Measurements from ENCODE around the gene CASK.

CASK gene

DNA sequence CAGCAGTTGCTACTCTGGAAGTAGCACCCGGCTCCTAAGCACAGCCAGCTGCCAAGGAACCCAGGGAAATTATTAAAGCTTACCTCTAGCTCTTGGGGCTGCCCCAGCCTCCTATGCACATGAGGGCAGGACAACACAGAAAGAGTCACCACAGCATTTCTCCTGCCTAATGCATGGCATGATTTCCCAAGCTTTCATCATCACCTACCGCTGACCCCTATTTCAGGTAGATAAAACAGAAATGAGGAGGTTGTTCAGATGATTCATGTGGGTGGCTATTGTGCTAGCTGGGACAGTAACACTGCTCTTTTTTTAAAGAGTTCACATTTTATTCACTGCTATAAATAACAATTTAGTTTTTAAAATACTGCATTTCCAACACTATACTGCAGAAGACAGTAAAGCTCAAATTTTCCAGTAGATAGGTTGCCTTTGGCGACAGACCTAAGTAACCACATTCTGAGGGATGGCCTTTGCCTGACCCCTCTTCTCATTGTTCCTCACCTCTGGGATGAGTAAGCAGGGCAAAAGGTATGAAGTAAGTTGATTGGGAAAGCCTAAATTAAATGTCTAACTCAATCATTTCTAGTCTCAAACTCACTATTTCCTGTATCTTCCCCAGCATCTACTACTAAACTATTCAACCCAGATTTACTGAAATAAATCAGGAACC lies 16.7 kb downstream of the CASK start:
- no peak for DNase-seq

DNA sequence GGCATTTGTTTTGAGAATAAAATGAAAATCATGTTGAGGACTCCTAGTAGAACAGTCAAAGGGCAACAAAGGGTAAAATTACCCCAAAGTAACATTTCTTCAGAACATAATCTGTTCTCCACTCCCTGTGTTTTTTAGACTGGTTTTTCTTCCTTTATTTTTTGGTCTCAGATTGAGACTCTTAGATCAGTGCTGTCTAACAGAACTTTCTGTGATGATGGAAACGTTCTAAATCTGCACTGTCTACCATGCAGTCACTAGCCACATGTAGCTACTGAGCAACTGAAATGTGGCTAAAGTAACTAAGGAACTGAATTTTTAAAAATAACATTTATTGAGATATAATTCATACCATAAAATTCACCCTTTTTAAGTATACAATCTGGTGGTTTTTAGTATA lies 19.8 kb downstream of the CASK start:
- DNase-seq, result no peak

DNA sequence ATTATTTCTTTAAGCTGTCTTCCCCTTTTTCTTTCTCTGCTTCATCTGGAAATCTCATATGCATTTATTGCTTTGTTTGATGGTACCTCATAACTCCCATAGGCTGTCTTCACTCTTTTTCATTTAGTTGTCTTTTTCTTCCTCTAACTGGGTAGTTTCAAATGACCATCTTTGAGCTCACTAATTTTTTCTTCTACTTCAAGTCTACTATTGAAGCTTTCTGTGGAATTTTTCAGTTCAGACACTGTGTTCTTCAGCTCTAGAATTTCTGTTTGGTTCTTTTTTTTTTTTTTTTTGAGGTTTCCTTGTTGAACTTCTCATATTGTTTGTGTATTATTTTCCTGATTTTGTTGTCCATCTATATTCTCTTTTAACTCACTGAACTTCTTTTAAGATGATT lies 23.0 kb downstream of the CASK start:
- no peak for DNase-seq

DNA sequence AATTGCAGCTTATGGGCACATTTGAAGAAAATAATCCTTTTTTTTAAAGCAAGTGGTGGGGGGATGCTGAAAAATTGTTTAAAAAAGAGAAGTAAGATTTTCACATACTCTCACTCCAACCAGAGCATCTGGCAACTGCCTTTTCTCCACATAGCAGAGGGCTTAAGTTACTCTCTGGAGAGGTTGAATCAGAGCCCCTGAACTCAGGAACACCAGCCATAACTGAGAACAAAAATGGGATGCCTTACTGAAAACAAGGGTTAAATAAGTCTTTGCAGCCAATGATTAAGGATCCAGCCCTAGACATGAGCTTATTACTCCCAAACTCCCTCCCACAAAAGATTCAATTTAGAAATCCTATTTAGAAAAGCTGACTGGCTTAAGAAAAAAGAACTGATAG lies 27.5 kb downstream of the CASK start:
- no peak for DNase-seq

- no peak for DNase-seq
These were observed 33.3 kb downstream of the CASK start for GRCh38 chrX:41890026-41890423.

DNA sequence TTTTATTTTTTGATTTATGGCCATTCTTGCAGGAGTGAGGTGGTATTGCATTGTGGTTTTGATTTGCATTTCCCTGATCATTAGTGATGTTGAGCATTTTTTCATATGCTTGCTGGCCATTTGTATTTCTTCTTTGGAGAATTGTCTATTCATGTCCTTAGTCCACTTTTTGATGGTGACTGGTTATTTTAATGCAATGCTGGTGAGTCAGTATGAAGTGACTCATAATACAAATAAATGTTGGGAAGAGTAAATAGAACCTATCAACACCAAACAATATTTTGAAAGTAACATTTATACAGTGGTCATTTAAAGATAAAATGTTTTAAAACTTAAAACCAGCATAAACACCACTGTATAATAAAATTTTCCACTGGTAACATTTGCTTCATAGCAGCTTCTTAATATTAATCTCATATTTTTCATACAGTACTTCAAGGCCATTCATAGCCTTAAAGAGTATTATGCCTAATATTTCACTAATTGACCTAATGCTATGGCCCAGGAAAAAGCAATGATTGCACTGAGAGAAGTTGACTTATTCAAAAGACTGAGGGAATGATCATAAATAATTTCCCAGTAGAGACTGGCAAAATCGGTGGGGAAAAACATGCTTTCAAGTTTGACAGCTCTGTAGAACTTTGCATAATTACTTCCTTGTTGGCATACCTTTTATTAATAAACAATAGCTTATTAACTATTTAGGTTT lies 33.9 kb downstream of the CASK start:
- no peak for DNase-seq

- no peak for DNase-seq
These were observed 35.7 kb downstream of the CASK start for GRCh38 chrX:41887691-41888090.

DNA sequence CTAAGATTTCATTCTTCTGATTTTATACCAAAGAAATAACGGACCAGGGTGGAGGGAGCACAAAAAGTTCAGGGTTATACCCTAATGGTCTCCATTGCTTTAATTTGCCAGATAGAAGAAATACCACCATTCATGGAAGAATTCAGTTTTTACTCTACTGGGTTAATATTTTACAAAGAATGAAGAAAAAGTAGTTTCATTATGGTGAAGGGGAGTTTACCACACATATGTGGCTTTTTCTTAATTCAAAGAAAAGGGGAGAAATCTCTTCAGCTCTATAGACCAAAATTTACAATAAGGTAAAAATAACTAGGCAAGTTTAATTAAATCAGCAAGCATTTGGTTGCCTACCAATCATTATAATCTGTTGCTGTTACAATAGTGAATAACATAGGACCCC lies 37.6 kb downstream of the CASK start:
- DNase-seq, result no peak

DNA sequence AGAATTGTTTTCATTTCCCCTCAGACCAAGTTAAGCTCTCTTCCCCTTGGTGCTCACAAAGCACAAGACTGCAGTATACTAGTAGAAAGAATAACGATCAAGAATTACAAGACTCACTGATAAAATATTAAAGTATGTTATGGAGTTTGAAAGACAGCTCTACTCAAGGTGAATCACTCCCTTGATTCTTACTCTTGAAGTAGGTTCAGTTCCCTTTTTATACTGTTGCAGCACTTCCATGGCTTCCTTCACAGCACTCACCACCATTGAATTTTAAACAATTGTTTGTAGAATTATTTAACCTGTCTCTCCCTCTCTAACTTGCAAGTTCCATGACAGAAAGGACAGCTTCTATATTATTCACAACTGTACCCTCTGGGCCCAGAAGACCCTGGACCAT lies 42.2 kb downstream of the CASK start:
- no peak for DNase-seq

GRCh38 chrX:41877167-41877566 lies 46.2 kb downstream of the CASK start:
- no peak for DNase-seq

- no peak for DNase-seq
These were observed 48.2 kb downstream of the CASK start for GRCh38 chrX:41875142-41875541.

DNA sequence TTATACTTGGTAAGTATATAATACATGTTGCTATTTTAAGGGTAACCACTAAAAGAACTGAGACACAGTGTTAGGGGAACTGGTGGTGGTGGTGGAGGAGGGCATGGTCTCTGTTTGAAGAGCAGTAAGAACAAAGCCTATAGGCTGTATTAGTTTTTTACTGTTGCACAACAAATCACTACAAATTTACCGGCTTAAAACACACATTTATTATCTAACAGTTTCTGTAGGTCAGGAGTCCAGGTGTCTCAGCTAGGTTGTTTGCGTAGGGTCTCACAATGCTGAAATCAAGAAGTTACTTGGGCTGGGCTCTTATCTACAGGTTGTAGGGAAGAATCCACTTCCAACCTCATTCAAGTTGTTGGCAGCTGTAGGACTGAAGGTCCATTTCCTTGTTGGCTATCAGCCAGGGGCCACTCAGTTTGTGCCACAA lies 52.6 kb downstream of the CASK start:
- DNase-seq, result no peak

DNA sequence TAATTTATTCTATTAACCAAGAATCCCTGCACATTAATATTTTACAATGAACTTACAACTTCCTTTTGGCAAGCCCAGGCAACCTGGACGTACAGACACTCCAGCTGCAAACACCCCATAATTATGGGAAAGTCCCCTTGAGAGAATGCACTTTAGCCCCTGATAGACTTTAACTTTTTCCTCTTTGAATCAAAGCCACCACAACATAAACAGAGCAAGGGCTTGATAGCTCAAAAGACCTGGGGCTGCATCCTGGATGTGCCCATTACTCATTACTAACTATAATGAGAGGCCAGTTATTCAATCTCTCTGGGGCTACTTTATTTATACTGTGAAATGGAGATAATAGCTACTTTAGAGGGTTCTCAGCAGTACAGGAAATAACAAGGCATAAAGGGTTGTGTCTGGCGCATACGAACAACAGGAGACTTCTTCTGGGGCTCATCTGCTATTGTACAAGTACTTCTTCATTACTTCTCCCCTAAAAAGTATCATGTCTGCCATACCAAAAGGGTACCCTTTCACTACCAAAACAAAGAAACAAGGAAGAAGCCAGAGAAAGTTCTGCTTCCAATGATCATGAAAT lies 54.9 kb downstream of the CASK start:
- no peak for DNase-seq

DNA sequence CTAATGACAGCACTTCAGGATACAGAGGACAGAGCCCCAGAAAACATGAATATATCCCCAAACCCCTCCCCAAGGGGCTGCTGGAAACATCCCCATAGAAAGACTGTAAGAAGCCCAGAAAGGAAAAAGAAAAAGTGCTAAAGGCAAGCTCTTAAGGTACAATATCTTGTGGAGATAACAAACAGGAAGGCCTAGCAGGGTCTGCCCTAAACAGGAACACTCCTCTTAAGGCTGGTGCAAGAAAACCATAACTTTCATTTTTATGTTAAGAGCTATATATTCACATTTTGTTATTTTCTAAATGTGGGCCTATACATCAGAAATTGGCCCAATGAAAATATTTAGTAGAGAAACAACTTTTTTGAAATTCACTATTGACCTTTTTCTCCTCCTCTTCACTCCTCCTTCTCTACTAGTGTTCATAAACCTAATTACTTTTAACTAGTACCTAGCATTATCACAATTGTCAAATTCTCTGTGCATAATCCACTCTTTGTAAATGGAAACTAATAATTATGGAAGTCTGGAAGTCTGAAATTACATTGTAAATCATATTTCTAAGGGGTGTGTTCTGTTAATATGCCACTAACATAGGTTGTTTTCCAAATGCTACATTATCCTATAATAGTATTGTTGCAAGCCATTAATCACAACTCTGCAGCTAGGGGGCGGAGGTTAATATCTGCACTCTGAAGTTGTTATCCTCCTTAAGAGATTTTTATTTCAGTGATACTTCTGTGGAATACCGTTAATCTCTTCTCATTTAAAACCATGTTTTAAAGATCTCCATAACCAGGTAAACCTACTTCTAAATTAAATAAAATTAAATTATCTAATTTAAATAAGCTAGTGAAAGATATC lies 59.8 kb downstream of the CASK start:
- DNase-seq, result no peak

GRCh38 chrX:41862562-41863184 lies 60.7 kb downstream of the CASK start:
- DNase-seq, result no peak

GRCh38 chrX:41858161-41858775 lies 65.1 kb downstream of the CASK start:
- DNase-seq, result no peak

DNA sequence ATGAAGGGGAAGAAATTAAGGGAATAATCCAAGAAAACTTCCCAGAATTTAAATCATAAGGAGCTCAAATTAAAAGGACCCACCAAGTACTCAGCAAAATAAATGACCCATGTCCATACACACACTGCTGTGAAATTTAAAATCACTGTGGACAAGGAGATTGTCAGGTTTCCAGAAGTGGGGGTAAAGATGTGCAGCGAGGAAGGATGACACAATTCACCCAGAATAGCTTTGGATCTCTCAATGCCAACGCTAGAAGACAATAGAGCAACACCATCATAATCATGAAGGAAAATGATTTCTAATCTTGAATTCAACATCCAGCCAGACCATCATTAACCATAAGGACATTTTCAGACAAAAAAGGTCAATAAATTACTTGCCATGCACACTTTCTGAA lies 65.7 kb downstream of the CASK start:
- no peak for DNase-seq

- DNase-seq, result no peak
These were observed 76.6 kb downstream of the CASK start for GRCh38 chrX:41846714-41847113.

DNA sequence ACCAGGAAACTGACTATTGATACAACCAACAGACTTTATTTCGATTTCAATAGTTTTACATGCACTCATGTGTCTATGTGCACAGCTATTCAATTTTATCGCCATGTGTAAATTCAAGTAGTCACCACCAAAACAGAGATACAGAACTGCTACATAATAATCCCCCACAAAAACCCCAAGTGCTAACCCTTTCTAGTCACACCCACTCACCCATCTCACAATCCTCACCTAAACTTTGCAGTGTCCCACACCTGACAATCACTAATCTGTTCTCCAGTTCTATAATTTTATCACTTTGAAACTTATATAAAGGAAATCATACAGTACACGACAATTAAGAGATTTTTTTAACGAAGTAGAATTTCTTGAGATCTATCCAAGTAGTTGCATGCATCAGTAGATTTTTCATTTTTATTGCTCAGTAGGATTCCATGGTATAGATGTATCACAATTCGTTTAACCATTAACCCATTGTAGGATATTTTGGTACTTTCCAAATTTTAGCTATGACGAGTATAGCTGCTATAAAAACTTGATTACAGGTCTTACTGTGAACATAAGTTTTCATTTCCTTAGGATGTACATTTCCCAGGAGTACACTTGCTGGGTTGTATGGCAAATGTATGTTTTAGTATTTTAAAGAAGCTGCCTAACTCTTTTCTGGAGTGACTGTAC lies 85.9 kb downstream of the CASK start:
- no peak for DNase-seq

DNA sequence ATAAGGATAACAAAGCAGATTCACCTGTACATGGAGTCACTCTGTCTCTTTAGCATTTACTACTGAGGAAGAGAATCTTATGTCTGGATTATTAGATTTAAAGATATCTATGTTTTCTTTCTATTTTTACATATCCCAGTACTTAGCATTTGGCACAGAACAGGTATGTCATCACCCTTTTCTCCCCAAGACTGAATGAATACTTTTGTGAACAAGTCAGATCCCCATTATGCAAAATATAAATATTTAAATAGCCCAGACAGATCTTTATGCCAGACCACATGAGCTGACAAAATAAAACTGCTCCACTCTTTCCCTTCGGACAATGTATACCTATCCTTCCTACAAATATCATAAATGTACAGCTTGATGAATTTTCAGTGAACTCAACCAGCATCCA lies 94.5 kb downstream of the CASK start:
- DNase-seq, result no peak

DNA sequence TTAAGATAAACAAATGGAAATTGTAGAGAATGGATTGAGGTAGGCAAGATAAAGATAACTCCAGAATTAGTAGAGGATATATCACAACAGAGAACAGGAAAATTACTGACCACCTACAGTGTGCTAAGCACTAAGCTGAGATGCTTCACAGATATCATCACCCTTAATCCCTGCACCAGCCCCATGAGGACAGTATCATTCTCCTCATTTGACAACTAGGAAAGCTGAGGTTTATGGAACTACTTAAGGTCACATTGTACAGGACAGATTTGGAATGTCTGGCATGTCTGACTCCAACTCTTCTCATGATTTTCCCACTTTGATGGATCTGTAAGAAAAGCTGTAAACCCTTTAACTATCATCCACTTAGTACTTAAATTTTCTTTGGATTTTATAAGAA lies 95.5 kb downstream of the CASK start:
- no peak for DNase-seq

- no peak for DNase-seq
These were observed 97.6 kb downstream of the CASK start for GRCh38 chrX:41825796-41826195.
